CD4-positive, alpha-beta T cell (primary cell): ENCODE measurements around the gene GRIK1. TPM values are rescaled to one million over a fixed set of nuclear protein-coding genes. Genes with fewer than 3 reads are reported as not detected.

Source experiments
- ATAC-seq: fragments of 200-7000 bp; cut with Tn5 transposase; one replicate; pipeline ENCODE4 v1.10.0; 2022; ENCODE audit warnings: mild to moderate bottlenecking; ENCODE audit not compliant: poor library complexity
- CTCF ChIA-PET: fragments of 350-600 bp; sonication (Branson Sonifier 250); formaldehyde crosslinking; loops from one replicate; lab custom pipeline; 2021; ENCODE audit warnings: antibody characterized with exemption, inconsistent platforms; lab: Charles Lee
- POLR2A ChIA-PET: fragments of 350-600 bp; sonication (Branson Sonifier 250); formaldehyde crosslinking; loops from one replicate; lab custom pipeline; 2021; ENCODE audit warnings: antibody characterized with exemption, inconsistent platforms; lab: Charles Lee
- DNase-seq, 14 experiments: peaks; one replicate each; pipeline ENCODE4 v3.0.0-alpha.2; 2013 to 2020; ENCODE audit warnings: mixed read lengths in 2 of 14
- H3K27ac ChIP-seq, 2 donors: one replicate each; pipeline versions ENCODE4 v1.5.1 to v1.7.0; 2013; ENCODE audit warnings: low read length in 2 of 2, low read depth in 1 of 2, mild to moderate bottlenecking in 1 of 2
- H3K27me3 ChIP-seq, 2 experiments: 1 replicate in 1 of 2; 2 replicates in 1 of 2; pipeline versions ENCODE4 v1.6.1 to v1.7.0; 2013; ENCODE audit warnings: low read length in 2 of 2, control low read depth in 1 of 2, mild to moderate bottlenecking in 1 of 2, moderate library complexity in 1 of 2; ENCODE audit not compliant: insufficient read depth in 2 of 2, control insufficient read depth in 1 of 2
- H3K36me3 ChIP-seq: one replicate; pipeline ENCODE4 v1.6.1; 2013; ENCODE audit warnings: low read length, control low read depth; ENCODE audit not compliant: insufficient read depth
- H3K4me1 ChIP-seq: one replicate; pipeline ENCODE4 v1.6.1; 2013; ENCODE audit warnings: low read length, control low read depth; ENCODE audit not compliant: insufficient read depth
- H3K4me3 ChIP-seq: one replicate; pipeline ENCODE4 v1.5.1; 2013; ENCODE audit warnings: mild to moderate bottlenecking, low read length, moderate library complexity
- H3K9me3 ChIP-seq, 2 experiments: 1 replicate in 1 of 2; 2 replicates in 1 of 2; pipeline versions ENCODE4 v1.6.1 to v1.7.0; 2013; ENCODE audit warnings: low read length in 2 of 2, mild to moderate bottlenecking in 2 of 2, control low read depth in 1 of 2, moderate library complexity in 1 of 2; ENCODE audit not compliant: control insufficient read depth in 1 of 2, insufficient read depth in 1 of 2
- H3K27ac Mint-ChIP-seq: one replicate; pipeline ENCODE4 v1.8.0; 2020; ENCODE audit warnings: mixed read lengths
- H3K27me3 Mint-ChIP-seq: one replicate; pipeline ENCODE4 v1.8.0; 2021; ENCODE audit warnings: mixed read lengths
- H3K36me3 Mint-ChIP-seq: one replicate; pipeline ENCODE4 v1.8.0; 2021; ENCODE audit warnings: low read depth, mixed read lengths
- H3K4me1 Mint-ChIP-seq: one replicate; pipeline ENCODE4 v1.8.0; 2021; ENCODE audit warnings: low read depth, mixed read lengths
- H3K4me3 Mint-ChIP-seq: one replicate; pipeline ENCODE4 v1.8.0; 2020; ENCODE audit warnings: mild to moderate bottlenecking, mixed read lengths
- H3K9me3 Mint-ChIP-seq: one replicate; pipeline ENCODE4 v1.8.0; 2020; ENCODE audit warnings: mixed read lengths
- CTCF ChIP-seq: fragments of 200-600 bp; IDR thresholded peaks from one replicate; pipeline ENCODE4 v1.8.0; 2022; ENCODE audit warnings: antibody characterized with exemption, mild to moderate bottlenecking
- intact Hi-C, 2 experiments: fragments of 100-400 bp; cut with DNase I in 1 of 2; cut with micrococcal nuclease in 1 of 2; formaldehyde crosslinking; loops; one replicate each; pipeline versions ENCODE4 v1.15.1 to v1.9.0; 2023 to 2025; cut with DNase I, micrococcal nuclease
- total RNA-seq, 174 experiments: library from RNA in 2 of 174; stranded (reverse) in 2 of 174; gene quantifications; one replicate each; pipeline ENCODE4 v1.2.3 and lab custom pipeline; 2021 to 2026

Gene GRIK1
- total RNA-seq, 2 experiments from 2014 or later: not detected

DNA sequence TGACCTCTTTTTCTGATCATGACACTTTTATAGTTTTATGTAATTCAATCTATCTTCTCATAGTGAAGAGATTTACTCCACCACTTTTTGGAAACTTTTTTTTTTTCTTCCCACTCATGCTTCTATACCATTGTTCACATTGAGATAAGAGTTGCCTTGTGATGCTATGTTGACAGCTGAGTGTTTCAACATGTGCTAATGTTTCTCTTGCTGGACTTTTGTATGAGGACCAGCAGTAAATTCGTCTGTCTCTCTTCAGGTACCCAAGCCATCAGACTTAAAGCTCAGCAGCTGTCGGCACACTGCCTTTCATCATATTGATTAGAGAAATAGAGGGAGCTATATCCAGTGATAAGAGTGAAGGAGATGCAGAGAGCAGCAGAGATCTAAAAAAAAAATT is 227.0 kb downstream of the GRIK1 start:
- ChIA-PET CTCF (interaction anchor here (1.2 kb wide), 1 partner anchor 23 kb away, joined by 4 read pairs; no protein-coding TSS in a partner anchor), POLR2A (no interaction called here)
- no peak overlapping the region for H3K27ac ChIP-seq
- H3K9me3 ChIP-seq: no peaks in the 10 kb centered on the region
- Mint-ChIP-seq H3K27me3 (peaks cover 23% of the 10 kb centered on the region), H3K4me3 (no peak overlapping the region), H3K9me3 (peaks cover 6% of the 10 kb centered on the region), H3K27ac (no peak overlapping the region), H3K4me1 (no peaks in the 10 kb centered on the region), H3K36me3 (no peaks in the 10 kb centered on the region)
- DNase-seq: no peak
- H3K4me1 ChIP-seq: no peaks in the 10 kb centered on the region
- H3K36me3 ChIP-seq: no peaks in the 10 kb centered on the region
- H3K4me3 ChIP-seq: no peak overlapping the region
- ATAC-seq: no peak
- no peaks in the 10 kb centered on the region for H3K27me3 ChIP-seq
- intact Hi-C loops: no loop called here
- no peak for TF ChIP-seq CTCF

- no peaks in the 10 kb centered on the region for H3K4me1 Mint-ChIP-seq
- ATAC-seq: no peak
Observed at GRCh38 chr21:29711236-29711635, 228.6 kb downstream of the GRIK1 start.

DNA sequence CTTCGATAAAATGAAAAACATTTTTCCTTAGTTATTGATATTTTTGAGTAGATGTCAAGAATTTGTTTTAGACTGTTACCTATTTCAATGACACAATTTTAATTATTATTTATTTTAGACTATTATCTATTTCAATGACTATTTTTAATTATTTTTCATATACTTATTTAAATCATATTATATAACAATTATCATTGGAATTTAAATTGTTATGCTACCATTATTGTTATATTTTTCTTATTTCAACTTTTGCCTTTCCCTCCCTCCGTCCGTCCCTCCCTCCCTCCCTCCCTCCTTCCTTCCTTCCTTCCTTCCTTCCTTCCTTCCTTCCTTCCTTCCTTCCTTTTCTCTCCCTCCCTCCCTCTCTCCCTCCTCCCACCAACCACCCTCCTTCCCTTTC is 229.3 kb downstream of the GRIK1 start:
- Mint-ChIP-seq H3K36me3 (no peaks in the 10 kb centered on the region), H3K4me1 (no peaks in the 10 kb centered on the region), H3K27ac (no peak overlapping the region), H3K4me3 (no peak overlapping the region), H3K27me3 (peaks cover 23% of the 10 kb centered on the region), H3K9me3 (no peaks in the 10 kb centered on the region)
- POLR2A ChIA-PET: no interaction called here
- CTCF ChIA-PET: no interaction called here
- Histone ChIP-seq H3K4me3 (no peak overlapping the region), H3K4me1 (no peaks in the 10 kb centered on the region), H3K27ac (no peak overlapping the region), H3K9me3 (peaks cover 0 to 6% of the 10 kb centered on the region in 2 experiments), H3K27me3 (no peaks in the 10 kb centered on the region), H3K36me3 (no peaks in the 10 kb centered on the region)
- intact Hi-C loops: no loop called here
- no peak for TF ChIP-seq CTCF
- DNase-seq: no peak
- no peak for ATAC-seq

More at GRCh38 chr21:29711236-29711635, 228.6 kb downstream of the GRIK1 start:
- no peak for TF ChIP-seq CTCF
- H3K9me3 ChIP-seq: peaks cover 0 to 6% of the 10 kb centered on the region in 2 experiments
- Mint-ChIP-seq H3K27me3 (peaks cover 23% of the 10 kb centered on the region), H3K9me3 (peaks cover 4% of the 10 kb centered on the region), H3K27ac (no peak overlapping the region), H3K4me3 (no peak overlapping the region), H3K36me3 (no peaks in the 10 kb centered on the region)
- no peak for DNase-seq
- POLR2A ChIA-PET: no interaction called here
- H3K36me3 ChIP-seq: no peaks in the 10 kb centered on the region
- CTCF ChIA-PET: no interaction called here
- no peak overlapping the region for H3K4me3 ChIP-seq
- no peaks in the 10 kb centered on the region for H3K4me1 ChIP-seq
- intact Hi-C loops: no loop called here
- H3K27me3 ChIP-seq: no peaks in the 10 kb centered on the region
- no peak overlapping the region for H3K27ac ChIP-seq
